Activated B cell treated with CpG ODN at 0.5 μM for 24 hours (primary cell): ENCODE measurements around the gene TTC14. TPM values are rescaled to one million over a fixed set of nuclear protein-coding genes. Genes with fewer than 3 reads are reported as not detected.

Experiments
- ATAC-seq: fragments of 200-7000 bp; cut with Tn5 transposase; one replicate; pipeline ENCODE4 v1.10.0; 2021; ENCODE audit warnings: low read depth, mild to moderate bottlenecking, moderate library complexity
- CTCF ChIA-PET: fragments of 350-600 bp; sonication (Branson Sonifier 250); formaldehyde crosslinking; loops from one replicate; lab custom pipeline; 2021; ENCODE audit warnings: antibody characterized with exemption; lab: Charles Lee
- POLR2A ChIA-PET: fragments of 350-600 bp; sonication (Branson Sonifier 250); formaldehyde crosslinking; loops from one replicate; lab custom pipeline; 2021; ENCODE audit warnings: antibody characterized with exemption; lab: Charles Lee
- DNase-seq: peaks from one replicate; pipeline ENCODE4 v3.0.0; 2022
- H3K27ac Mint-ChIP-seq: one replicate; pipeline ENCODE4 v1.8.0; 2020; ENCODE audit warnings: mixed read lengths
- H3K27me3 Mint-ChIP-seq: one replicate; pipeline ENCODE4 v1.8.0; 2021; ENCODE audit warnings: mixed read lengths
- H3K36me3 Mint-ChIP-seq: one replicate; pipeline ENCODE4 v1.8.0; 2021; ENCODE audit warnings: low read depth, mixed read lengths
- H3K4me1 Mint-ChIP-seq: one replicate; pipeline ENCODE4 v1.8.0; 2021; ENCODE audit warnings: mixed read lengths
- H3K4me3 Mint-ChIP-seq: one replicate; pipeline ENCODE4 v1.8.0; 2020; ENCODE audit warnings: mild to moderate bottlenecking, mixed read lengths
- H3K9me3 Mint-ChIP-seq: one replicate; pipeline ENCODE4 v1.8.0; 2020; ENCODE audit warnings: mixed read lengths
- intact Hi-C: fragments of 100-400 bp; cut with micrococcal nuclease; formaldehyde crosslinking; loops from one replicate; pipeline ENCODE4 v1.15.1; 2024
- total RNA-seq: library from RNA; stranded (reverse); gene quantifications from 2 replicates; pipeline ENCODE4 v1.2.3, GENCODE V29; 2022
- TF ChIP-seq, protein P1 (sequence below): fragments of 200-600 bp; IDR thresholded peaks from one replicate; pipeline ENCODE4 v1.8.0; 2022; ENCODE audit warnings: antibody characterized with exemption, mild to moderate bottlenecking

The TTC14 gene
- total RNA-seq, 1 donor from 2014 or later = 82.2 TPM

DNA sequence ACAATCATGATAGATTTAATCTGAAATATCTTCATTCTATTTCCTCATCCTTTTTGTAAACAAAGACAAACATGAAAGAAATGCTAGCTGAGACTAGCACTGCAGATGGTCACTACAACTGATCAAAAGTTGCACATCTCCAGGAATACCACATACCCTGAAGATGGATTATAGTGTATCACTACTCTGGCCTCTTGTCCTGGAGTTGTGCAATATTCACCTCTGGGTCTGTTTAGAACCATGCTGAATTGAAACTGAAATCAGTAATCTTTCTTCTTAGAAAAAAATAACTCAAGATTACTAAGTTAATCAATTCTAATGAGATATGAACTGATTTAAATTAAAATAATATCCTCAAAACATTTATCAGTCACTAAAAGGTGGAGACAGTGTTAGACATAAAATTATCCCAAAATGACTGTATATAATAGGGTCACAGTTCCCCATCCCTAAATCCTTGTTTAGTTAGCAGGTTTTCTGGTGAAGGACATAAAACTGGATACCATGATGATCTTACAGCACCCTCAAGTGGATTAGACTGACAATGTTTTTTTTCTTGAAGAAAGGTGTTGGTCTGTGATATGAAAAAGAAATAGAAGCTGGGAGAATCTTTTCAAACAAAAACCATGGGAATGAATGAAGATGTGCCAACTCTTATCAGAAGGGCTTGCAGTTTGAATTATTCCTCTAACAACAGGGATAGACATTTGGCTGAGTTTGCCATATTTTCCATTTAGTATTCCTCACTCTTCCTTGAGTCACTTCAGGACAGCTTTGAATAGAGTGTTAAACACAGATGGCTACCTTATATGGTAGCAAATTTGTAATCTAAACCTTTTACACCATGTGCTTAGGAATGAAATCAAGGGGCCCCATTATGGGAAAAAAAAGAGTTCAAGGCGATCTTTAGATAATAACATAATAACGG, 7.1 kb upstream of the TTC14 start:
- H3K27ac Mint-ChIP-seq = no peak overlapping the region
- no peaks in the 10 kb centered on the region for H3K9me3 Mint-ChIP-seq
- H3K36me3 Mint-ChIP-seq = no peaks in the 10 kb centered on the region
- ATAC-seq (no peak), DNase-seq (no peak)
- ChIA-PET CTCF (no interaction called here), POLR2A (interaction anchor here (0.8 kb wide), 1 partner anchor 666 kb away, joined by 4 read pairs; no protein-coding TSS in a partner anchor)
- intact Hi-C loops = no loop called here
- no peak overlapping the region for H3K4me3 Mint-ChIP-seq
- H3K27me3 Mint-ChIP-seq = peaks cover 37% of the 10 kb centered on the region
- no peaks in the 10 kb centered on the region for H3K4me1 Mint-ChIP-seq
- TF ChIP-seq, protein P1, sequence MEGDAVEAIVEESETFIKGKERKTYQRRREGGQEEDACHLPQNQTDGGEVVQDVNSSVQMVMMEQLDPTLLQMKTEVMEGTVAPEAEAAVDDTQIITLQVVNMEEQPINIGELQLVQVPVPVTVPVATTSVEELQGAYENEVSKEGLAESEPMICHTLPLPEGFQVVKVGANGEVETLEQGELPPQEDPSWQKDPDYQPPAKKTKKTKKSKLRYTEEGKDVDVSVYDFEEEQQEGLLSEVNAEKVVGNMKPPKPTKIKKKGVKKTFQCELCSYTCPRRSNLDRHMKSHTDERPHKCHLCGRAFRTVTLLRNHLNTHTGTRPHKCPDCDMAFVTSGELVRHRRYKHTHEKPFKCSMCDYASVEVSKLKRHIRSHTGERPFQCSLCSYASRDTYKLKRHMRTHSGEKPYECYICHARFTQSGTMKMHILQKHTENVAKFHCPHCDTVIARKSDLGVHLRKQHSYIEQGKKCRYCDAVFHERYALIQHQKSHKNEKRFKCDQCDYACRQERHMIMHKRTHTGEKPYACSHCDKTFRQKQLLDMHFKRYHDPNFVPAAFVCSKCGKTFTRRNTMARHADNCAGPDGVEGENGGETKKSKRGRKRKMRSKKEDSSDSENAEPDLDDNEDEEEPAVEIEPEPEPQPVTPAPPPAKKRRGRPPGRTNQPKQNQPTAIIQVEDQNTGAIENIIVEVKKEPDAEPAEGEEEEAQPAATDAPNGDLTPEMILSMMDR = no peak

DNA sequence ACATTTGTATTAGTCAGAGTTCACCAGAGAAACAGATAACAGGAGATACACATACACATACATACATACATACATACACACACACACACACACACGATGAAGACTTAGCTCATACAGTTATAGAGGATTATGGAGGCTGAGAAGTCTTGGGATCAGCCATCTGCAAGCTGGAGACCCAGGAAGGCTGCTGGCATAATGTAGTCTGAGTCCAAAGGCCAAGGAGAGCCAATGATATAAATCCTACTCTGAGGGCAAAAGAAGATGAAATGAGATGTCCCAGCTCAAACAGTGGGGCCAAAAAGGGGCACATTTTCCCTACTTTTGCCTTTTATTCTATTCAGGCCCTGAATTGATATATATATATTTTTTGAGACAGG, 6.4 kb upstream of the TTC14 start:
- Mint-ChIP-seq H3K9me3 (no peaks in the 10 kb centered on the region), H3K4me1 (no peaks in the 10 kb centered on the region), H3K36me3 (no peaks in the 10 kb centered on the region), H3K4me3 (no peak overlapping the region), H3K27me3 (peaks cover 36% of the 10 kb centered on the region), H3K27ac (no peak overlapping the region)
- intact Hi-C loops = no loop called here
- ATAC-seq = no peak
- ChIA-PET CTCF (no interaction called here), POLR2A (interaction anchor here (0.8 kb wide), 1 partner anchor 667 kb away, joined by 4 read pairs; no protein-coding TSS in a partner anchor)
- TF ChIP-seq, protein P1 = no peak
- DNase-seq = no peak

DNA sequence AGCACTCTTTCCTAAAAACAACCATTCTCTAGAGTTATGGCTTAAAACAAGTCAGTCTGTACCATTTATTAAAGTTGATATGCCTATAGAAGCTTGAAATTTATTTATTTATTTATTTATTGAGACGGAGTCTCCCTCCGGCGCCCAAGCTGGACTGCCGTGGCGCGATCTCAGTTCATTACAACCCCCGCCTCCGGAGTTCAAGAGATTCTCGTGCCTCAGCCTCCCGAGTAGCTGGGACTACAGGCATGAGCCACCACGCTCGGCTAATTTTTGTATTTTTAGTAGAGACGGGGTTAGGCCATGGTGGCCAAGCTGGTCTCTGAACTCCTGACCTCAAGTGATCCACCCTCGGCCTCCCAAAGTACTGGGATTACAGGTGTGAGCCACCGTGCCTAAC, 1.5 kb upstream of the TTC14 start:
- ATAC-seq = no peak
- no peak for DNase-seq
- Mint-ChIP-seq H3K27me3 (peaks cover 9% of the 10 kb centered on the region), H3K9me3 (peaks cover 8% of the 10 kb centered on the region), H3K4me1 (peaks cover 22% of the 10 kb centered on the region), H3K27ac (no peak overlapping the region), H3K36me3 (peaks cover 33% of the 10 kb centered on the region), H3K4me3 (no peak overlapping the region)
- TF ChIP-seq, protein P1 = no peak
- intact Hi-C loops = loop anchor here (5.0 kb wide), 1 partner anchor 1253 kb away; the partner anchor contains the start of gene MFN1
- CTCF ChIA-PET = no interaction called here
- POLR2A ChIA-PET = interaction anchor here (1.0 kb wide), 1 partner anchor 389 kb away, joined by 4 read pairs; the partner anchor contains the start of gene DNAJC19

DNA sequence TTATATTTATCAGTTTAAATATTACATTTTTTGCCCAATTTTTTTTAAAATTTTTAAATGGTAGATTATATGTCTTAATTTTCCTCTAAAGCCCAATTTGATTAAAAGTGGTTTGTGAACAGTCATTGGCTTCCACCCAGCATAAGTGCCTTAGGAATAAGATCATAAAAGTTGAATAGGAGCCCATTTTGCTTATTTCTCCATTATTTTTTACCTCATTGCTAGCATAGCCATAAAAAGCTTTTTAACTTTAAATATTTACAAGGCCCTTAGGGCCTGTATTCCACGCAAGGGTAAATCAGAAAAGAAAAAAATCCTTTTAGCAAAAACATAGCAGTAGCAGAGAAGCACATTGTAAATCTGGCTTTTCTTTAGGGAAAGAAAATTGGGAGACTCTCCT, 9.0 kb downstream of the TTC14 start:
- CTCF ChIA-PET = no interaction called here
- ATAC-seq (no peak), DNase-seq (no peak)
- TF ChIP-seq, protein P1 = no peak
- no peak overlapping the region for H3K4me3 Mint-ChIP-seq
- intact Hi-C loops = no loop called here
- peaks cover 80% of the 10 kb centered on the region for H3K36me3 Mint-ChIP-seq
- H3K4me1 Mint-ChIP-seq = no peaks in the 10 kb centered on the region
- no peaks in the 10 kb centered on the region for H3K9me3 Mint-ChIP-seq
- no peak overlapping the region for H3K27ac Mint-ChIP-seq
- no peaks in the 10 kb centered on the region for H3K27me3 Mint-ChIP-seq
- POLR2A ChIA-PET = no interaction called here

DNA sequence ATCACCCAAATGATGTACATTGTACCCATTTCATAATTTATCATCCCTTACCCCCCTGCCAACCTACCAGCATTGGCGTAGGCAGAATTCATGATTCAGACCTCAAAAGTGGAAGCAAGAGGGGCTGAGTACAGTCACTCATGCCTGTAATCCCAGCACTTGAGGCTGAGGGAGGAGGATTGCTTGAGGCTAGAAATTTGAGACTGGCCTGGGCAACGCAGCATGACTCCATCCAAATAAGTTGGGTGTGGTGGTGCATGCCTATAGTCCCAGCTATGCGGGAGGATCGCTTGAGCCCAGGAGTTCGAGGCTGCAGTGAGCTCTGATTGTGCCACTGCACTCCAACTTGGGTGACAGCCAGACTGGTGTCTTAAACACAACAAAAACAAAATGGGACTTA, 10.4 kb downstream of the TTC14 start:
- TF ChIP-seq, protein P1 = no peak
- no peak overlapping the region for H3K27ac Mint-ChIP-seq
- H3K4me3 Mint-ChIP-seq = no peak overlapping the region
- DNase-seq (no peak), ATAC-seq (no peak)
- peaks cover 69% of the 10 kb centered on the region for H3K36me3 Mint-ChIP-seq
- no peaks in the 10 kb centered on the region for H3K4me1 Mint-ChIP-seq
- no peaks in the 10 kb centered on the region for H3K9me3 Mint-ChIP-seq
- POLR2A ChIA-PET = no interaction called here
- intact Hi-C loops = no loop called here
- CTCF ChIA-PET = no interaction called here
- H3K27me3 Mint-ChIP-seq = no peaks in the 10 kb centered on the region
